ENCODE data around the gene GABARAP. TPM values are rescaled to one million over a fixed set of nuclear protein-coding genes. Genes with fewer than 3 reads are reported as not detected.

The GABARAP gene
- total RNA-seq, 4 donors from 2014 or later, result 446 to 840 (median 533) TPM

DNA sequence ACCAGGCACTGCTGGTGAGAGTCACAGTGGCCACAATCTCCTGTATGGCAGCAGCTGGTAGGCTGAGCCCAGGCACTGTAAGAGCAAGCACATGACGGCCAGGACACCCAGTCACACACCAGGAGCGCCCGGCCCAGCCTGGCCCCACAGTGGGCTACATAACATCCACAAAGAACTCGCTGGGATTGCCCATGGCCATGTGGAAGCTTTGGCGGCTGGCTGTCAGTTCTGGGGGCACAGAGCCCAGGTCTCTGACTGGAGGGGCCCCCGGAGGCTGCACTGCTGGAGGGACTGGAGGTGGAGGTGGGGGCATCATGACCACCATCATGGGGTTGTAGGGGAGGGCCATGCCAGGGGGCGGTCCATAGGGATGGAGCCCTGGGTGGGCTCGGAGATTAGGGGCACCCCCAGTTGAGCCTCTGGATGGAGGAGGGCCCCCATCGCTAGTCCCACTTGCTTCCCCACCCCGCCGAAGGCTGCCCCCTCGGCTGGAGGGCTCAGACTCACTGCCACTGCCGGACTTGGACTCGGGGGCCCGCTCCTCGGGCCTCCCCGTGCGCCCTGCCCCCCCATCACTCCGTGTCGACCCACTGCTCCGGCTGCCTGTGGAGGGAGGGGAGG, 16.4 kb downstream of the GABARAP start:
- no peak overlapping the region for H3K27ac ChIP-seq
- no peaks in the 10 kb centered on the region for H3K27me3 ChIP-seq
- TF ChIP-seq CTCF (IDR thresholded peaks at IDR 0.05) (no peak), POLR2AphosphoS5 (IDR thresholded peaks at IDR 0.05) (no peak), EP300 (IDR thresholded peaks at IDR 0.05) (no peak), POLR2A (IDR thresholded peaks at IDR 0.05) (no peak)
- no peaks in the 10 kb centered on the region for H3K9me3 ChIP-seq
- H3K4me1 ChIP-seq, result peaks cover 30% of the 10 kb centered on the region
- no peak overlapping the region for H3K4me3 ChIP-seq
- DNase-seq (ENCODE audit: low spot score in 2 of 2), result no peak
- peaks cover 74% of the 10 kb centered on the region for H3K36me3 ChIP-seq
- WGBS, result 79% methylated on average over 16 of the region's 21 CpGs

DNA sequence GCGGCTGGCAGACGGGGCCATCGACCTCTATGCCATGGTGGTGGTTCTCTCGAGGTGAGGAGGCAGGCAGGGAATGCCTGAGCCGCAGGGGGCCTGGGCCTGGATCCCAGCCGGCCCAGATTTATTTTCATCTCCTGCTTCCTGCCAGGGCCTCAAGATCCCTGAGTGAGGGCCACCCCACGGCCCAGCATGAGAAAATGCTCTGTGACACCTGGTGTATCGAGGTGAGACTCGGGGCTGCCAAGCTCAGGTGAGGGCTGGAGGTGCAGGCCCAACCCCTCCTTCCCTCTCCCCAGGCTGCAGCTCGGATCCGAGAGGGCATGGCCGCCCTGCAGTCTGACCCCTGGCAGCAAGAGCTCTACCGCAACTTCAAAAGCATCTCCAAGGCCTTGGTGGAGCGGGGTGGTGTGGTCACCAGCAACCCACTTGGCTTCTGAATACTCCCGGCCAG, 17.6 kb downstream of the GABARAP start:
- Histone ChIP-seq H3K27me3 (no peaks in the 10 kb centered on the region), H3K4me1 (peaks cover 35% of the 10 kb centered on the region), H3K9me3 (no peaks in the 10 kb centered on the region), H3K36me3 (peaks cover 72% of the 10 kb centered on the region), H3K4me3 (no peak overlapping the region), H3K27ac (no peak overlapping the region)
- 68% methylated on average over 8 of the region's 15 CpGs for WGBS
- DNase-seq (ENCODE audit: low spot score in 2 of 2), result no peak
- TF ChIP-seq EP300 (IDR thresholded peaks at IDR 0.05) (no peak), POLR2A (IDR thresholded peaks at IDR 0.05) (no peak), CTCF (IDR thresholded peaks at IDR 0.05) (no peak), POLR2AphosphoS5 (IDR thresholded peaks at IDR 0.05) (no peak)

- Histone ChIP-seq H3K4me3 (no peak overlapping the region), H3K36me3 (peaks cover 66% of the 10 kb centered on the region), H3K27me3 (no peaks in the 10 kb centered on the region), H3K4me1 (peaks cover 41% of the 10 kb centered on the region), H3K27ac (no peak overlapping the region), H3K9me3 (no peaks in the 10 kb centered on the region)
- 74% methylated on average over 3 of the region's 10 CpGs for WGBS
- TF ChIP-seq POLR2AphosphoS5 (IDR thresholded peaks at IDR 0.05) (no peak), CTCF (IDR thresholded peaks at IDR 0.05) (no peak), EP300 (IDR thresholded peaks at IDR 0.05) (no peak), POLR2A (IDR thresholded peaks at IDR 0.05) (no peak)
- DNase-seq (ENCODE audit: low spot score in 2 of 2), result no peak
These were observed 18.1 kb downstream of the GABARAP start for GRCh38 chr17:7224110-7224509.

DNA sequence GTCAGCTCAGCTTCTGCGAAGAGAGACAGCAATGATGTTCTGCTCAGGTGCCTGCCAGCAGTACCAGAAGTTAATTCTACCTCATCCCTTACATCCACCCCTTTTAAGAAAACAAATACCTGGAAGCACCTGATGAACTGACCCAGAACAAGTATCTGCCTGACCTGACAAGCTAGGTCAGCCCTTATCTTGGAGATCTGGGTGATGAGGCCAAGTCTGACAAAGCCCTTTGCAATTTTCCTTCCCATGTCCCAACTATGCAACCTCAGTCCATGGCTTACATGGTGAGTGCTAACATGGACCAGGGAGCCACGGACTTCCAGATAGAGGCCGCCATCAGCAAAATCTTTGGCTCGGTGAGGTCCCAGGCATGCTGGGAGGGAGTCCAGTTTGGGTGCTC, 18.9 kb downstream of the GABARAP start:
- WGBS, result no CpG with 5 or more reads among the region's 4 CpGs
- Histone ChIP-seq H3K4me3 (no peak overlapping the region), H3K9me3 (no peaks in the 10 kb centered on the region), H3K27me3 (no peaks in the 10 kb centered on the region), H3K27ac (no peak overlapping the region), H3K36me3 (peaks cover 62% of the 10 kb centered on the region), H3K4me1 (peaks cover 42% of the 10 kb centered on the region)
- no peak for DNase-seq (ENCODE audit: low spot score in 2 of 2)
- no peak for TF ChIP-seq POLR2AphosphoS5 (IDR thresholded peaks at IDR 0.05)
- TF ChIP-seq CTCF (IDR thresholded peaks at IDR 0.05), result no peak
- no peak for TF ChIP-seq POLR2A (IDR thresholded peaks at IDR 0.05)
- TF ChIP-seq EP300 (IDR thresholded peaks at IDR 0.05), result no peak

DNA sequence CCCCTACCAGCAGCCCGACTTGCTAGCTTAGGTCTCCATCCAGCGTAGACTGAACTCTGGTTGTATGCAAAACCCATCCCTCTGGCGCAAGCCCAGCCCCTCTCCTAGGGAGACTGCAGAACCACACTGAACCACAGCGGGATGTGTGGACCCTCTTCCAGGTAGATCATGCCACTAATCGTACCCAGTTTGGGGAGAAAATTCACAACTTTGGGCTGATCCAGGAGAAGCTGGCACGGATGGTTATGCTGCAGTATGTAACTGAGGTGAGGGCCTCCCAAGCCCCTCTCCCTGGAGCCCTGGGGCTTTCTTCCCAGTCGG, 19.3 kb downstream of the GABARAP start:
- 76% methylated on average over 7 of the region's 7 CpGs for WGBS
- peaks cover 59% of the 10 kb centered on the region for H3K36me3 ChIP-seq
- TF ChIP-seq EP300 (IDR thresholded peaks at IDR 0.05) (no peak), POLR2A (IDR thresholded peaks at IDR 0.05) (no peak), POLR2AphosphoS5 (IDR thresholded peaks at IDR 0.05) (no peak), CTCF (IDR thresholded peaks at IDR 0.05) (no peak)
- peaks cover 45% of the 10 kb centered on the region for H3K4me1 ChIP-seq
- H3K27me3 ChIP-seq, result no peaks in the 10 kb centered on the region
- DNase-seq (ENCODE audit: low spot score in 2 of 2), result no peak
- no peaks in the 10 kb centered on the region for H3K9me3 ChIP-seq
- H3K27ac ChIP-seq, result no peak overlapping the region
- H3K4me3 ChIP-seq, result no peak overlapping the region
